Neural crest cell (in vitro differentiated cells): ENCODE data around the gene INAFM2. TPM values are rescaled to one million over a fixed set of nuclear protein-coding genes. Genes with fewer than 3 reads are reported as not detected.
A peak's percentile ranks its signal among the peaks of the same experiment; 100 is the strongest.

Experiments
- DNase-seq: peaks from one replicate; pipeline ENCODE4 v3.0.0; 2021; ENCODE audit warnings: low read depth, mixed read lengths, low spot score
- H3K27ac Mint-ChIP-seq: one replicate; pipeline ENCODE4 v1.8.0; 2021; ENCODE audit warnings: mild to moderate bottlenecking, mixed read lengths; ENCODE audit not compliant: unreplicated experiment
- H3K27me3 Mint-ChIP-seq: 2 replicates; pipeline ENCODE4 v1.8.0; 2021; ENCODE audit warnings: low read depth, mild to moderate bottlenecking, mixed read lengths
- H3K36me3 Mint-ChIP-seq: 2 replicates; pipeline ENCODE4 v1.8.0; 2021; ENCODE audit warnings: low read depth, mild to moderate bottlenecking, mixed read lengths
- H3K4me1 Mint-ChIP-seq: 2 replicates; pipeline ENCODE4 v1.8.0; 2021; ENCODE audit warnings: mixed read lengths
- H3K4me3 Mint-ChIP-seq: one replicate; pipeline ENCODE4 v1.8.0; 2021; ENCODE audit warnings: mild to moderate bottlenecking, mixed read lengths
- H3K9me3 Mint-ChIP-seq: 2 replicates; pipeline ENCODE4 v1.8.0; 2021; ENCODE audit warnings: mixed read lengths
- CTCF ChIP-seq: fragments of 200-600 bp; sonication (generic); conservative IDR thresholded peaks from 2 replicates; pipeline ENCODE4 v1.5.0; 2021; ENCODE audit warnings: antibody characterized with exemption, mild to moderate bottlenecking
- total RNA-seq: library from RNA; stranded (reverse); gene quantifications from 2 replicates; pipeline ENCODE4 v1.2.1, GENCODE V29; 2021

INAFM2 gene
- total RNA-seq, 1 donor from 2014 or later = 27.5 TPM

GRCh38 chr15:40285554-40286011, 37.9 kb upstream of the INAFM2 start:
- no peak for TF ChIP-seq CTCF

GRCh38 chr15:40286061-40286532, 37.4 kb upstream of the INAFM2 start:
- DNase-seq = no peak
- Mint-ChIP-seq H3K27ac (no peak overlapping the region), H3K36me3 (no peaks in the 10 kb centered on the region), H3K4me1 (peaks cover 31% of the 10 kb centered on the region), H3K4me3 (peak overlapping the region; percentile 56), H3K27me3 (peaks cover 61% of the 10 kb centered on the region), H3K9me3 (no peaks in the 10 kb centered on the region)
- no peak for TF ChIP-seq CTCF

More at GRCh38 chr15:40285554-40286011, 37.9 kb upstream of the INAFM2 start:
- no peak overlapping the region for H3K27ac Mint-ChIP-seq
- no peaks in the 10 kb centered on the region for H3K36me3 Mint-ChIP-seq
- H3K9me3 Mint-ChIP-seq = no peaks in the 10 kb centered on the region
- H3K4me1 Mint-ChIP-seq = peaks cover 30% of the 10 kb centered on the region
- peaks cover 66% of the 10 kb centered on the region for H3K27me3 Mint-ChIP-seq
- no peak for DNase-seq
- peak overlapping the region; percentile 56 for H3K4me3 Mint-ChIP-seq

- Mint-ChIP-seq H3K4me3 (no peak overlapping the region), H3K27me3 (peaks cover 58% of the 10 kb centered on the region), H3K4me1 (peaks cover 31% of the 10 kb centered on the region), H3K27ac (no peak overlapping the region), H3K9me3 (no peaks in the 10 kb centered on the region), H3K36me3 (no peaks in the 10 kb centered on the region)
- no peak for TF ChIP-seq CTCF
- DNase-seq = no peak
These were observed 36.7 kb upstream of the INAFM2 start for GRCh38 chr15:40286794-40287193.

- TF ChIP-seq CTCF = no peak
- no peaks in the 10 kb centered on the region for H3K36me3 Mint-ChIP-seq
- H3K27ac Mint-ChIP-seq = no peak overlapping the region
- peaks cover 61% of the 10 kb centered on the region for H3K27me3 Mint-ChIP-seq
- no peak overlapping the region for H3K4me3 Mint-ChIP-seq
- H3K9me3 Mint-ChIP-seq = no peaks in the 10 kb centered on the region
- peaks cover 31% of the 10 kb centered on the region for H3K4me1 Mint-ChIP-seq
- no peak for DNase-seq
These were observed 36.0 kb upstream of the INAFM2 start for GRCh38 chr15:40287505-40287904.

GRCh38 chr15:40287968-40288367, 35.5 kb upstream of the INAFM2 start:
- no peak overlapping the region for H3K4me3 Mint-ChIP-seq
- no peaks in the 10 kb centered on the region for H3K9me3 Mint-ChIP-seq
- H3K4me1 Mint-ChIP-seq = peaks cover 33% of the 10 kb centered on the region
- no peak for TF ChIP-seq CTCF
- H3K27me3 Mint-ChIP-seq = peaks cover 57% of the 10 kb centered on the region
- H3K36me3 Mint-ChIP-seq = no peaks in the 10 kb centered on the region
- no peak overlapping the region for H3K27ac Mint-ChIP-seq
- DNase-seq = no peak
